SK-N-SH treated with all-trans-retinoic acid at 6 μM for 48 hours (cell line): ENCODE measurements around the gene AKT2.

Experiments
- ARNTL ChIP-seq: fragments of 450-650 bp; formaldehyde crosslinking; IDR thresholded peaks from 2 replicates; pipeline ENCODE4 v1.5.0; 2020; ENCODE audit warnings: low read depth, mild to moderate bottlenecking, moderate library complexity, borderline replicate concordance
- CSDC2 ChIP-seq: fragments of 250-450 bp; sonication (Bioruptor Pico); IDR thresholded peaks from 2 replicates; pipeline ENCODE4 v1.5.0; 2020; ENCODE audit warnings: mild to moderate bottlenecking, moderate library complexity
- GLIS3 ChIP-seq: fragments of 250-450 bp; sonication (Bioruptor Pico); IDR thresholded peaks from 2 replicates; pipeline ENCODE4 v1.5.0; 2020; ENCODE audit warnings: mild to moderate bottlenecking, moderate library complexity
- ISL1 ChIP-seq: fragments of 250-450 bp; sonication (Bioruptor Pico); IDR thresholded peaks from 2 replicates; pipeline ENCODE4 v2.1.2; 2022; ENCODE audit warnings: mild to moderate bottlenecking, moderate library complexity
- OSR1 ChIP-seq: fragments of 250-450 bp; sonication (Bioruptor Pico); IDR thresholded peaks from 2 replicates; pipeline ENCODE4 v1.8.0; 2022; ENCODE audit warnings: moderate library complexity, mild to moderate bottlenecking, inconsistent platforms
- PPARA ChIP-seq: fragments of 250-450 bp; sonication (Bioruptor Pico); IDR thresholded peaks from 2 replicates; pipeline ENCODE4 v1.5.0; 2020; ENCODE audit warnings: mild to moderate bottlenecking, borderline replicate concordance
- RARB ChIP-seq: fragments of 250-450 bp; sonication (Bioruptor Pico); IDR thresholded peaks from 2 replicates; pipeline ENCODE4 v1.8.0; 2021; ENCODE audit warnings: mild to moderate bottlenecking, moderate library complexity
- ZFP3 ChIP-seq: fragments of 250-450 bp; sonication (Bioruptor Pico); IDR thresholded peaks from 2 replicates; pipeline ENCODE4 v1.5.0; 2020; ENCODE audit warnings: mild to moderate bottlenecking, moderate library complexity
- ZNF565 ChIP-seq: fragments of 450-650 bp; formaldehyde crosslinking; conservative IDR thresholded peaks from 2 replicates; pipeline ENCODE4 v1.5.0; 2020; ENCODE audit warnings: low read depth, mild to moderate bottlenecking, moderate library complexity
- ZNF70 ChIP-seq: fragments of 450-650 bp; formaldehyde crosslinking; IDR thresholded peaks from 2 replicates; pipeline ENCODE4 v1.5.0; 2020; ENCODE audit warnings: mild to moderate bottlenecking, moderate library complexity
- TF ChIP-seq, protein P1 (sequence below): fragments of 250-450 bp; sonication (Bioruptor Pico); IDR thresholded peaks from 2 replicates; pipeline ENCODE4 v1.8.0; 2021; ENCODE audit warnings: low read depth, mild to moderate bottlenecking, moderate library complexity, borderline replicate concordance
- TF ChIP-seq, protein P2 (sequence below): fragments of 250-450 bp; sonication (Bioruptor Pico); IDR thresholded peaks from 2 replicates; pipeline ENCODE4 v1.8.0; 2020; ENCODE audit warnings: mild to moderate bottlenecking, moderate library complexity, borderline replicate concordance
- TF ChIP-seq, protein P3 (sequence below): fragments of 250-450 bp; sonication (Bioruptor Pico); IDR thresholded peaks from 2 replicates; pipeline ENCODE4 v1.5.1; 2021; ENCODE audit warnings: mild to moderate bottlenecking, moderate library complexity
- TF ChIP-seq, protein P4 (sequence below): fragments of 250-450 bp; sonication (Bioruptor Pico); IDR thresholded peaks from 2 replicates; pipeline ENCODE4 v1.5.0; 2020; ENCODE audit warnings: mild to moderate bottlenecking, moderate library complexity

DNA sequence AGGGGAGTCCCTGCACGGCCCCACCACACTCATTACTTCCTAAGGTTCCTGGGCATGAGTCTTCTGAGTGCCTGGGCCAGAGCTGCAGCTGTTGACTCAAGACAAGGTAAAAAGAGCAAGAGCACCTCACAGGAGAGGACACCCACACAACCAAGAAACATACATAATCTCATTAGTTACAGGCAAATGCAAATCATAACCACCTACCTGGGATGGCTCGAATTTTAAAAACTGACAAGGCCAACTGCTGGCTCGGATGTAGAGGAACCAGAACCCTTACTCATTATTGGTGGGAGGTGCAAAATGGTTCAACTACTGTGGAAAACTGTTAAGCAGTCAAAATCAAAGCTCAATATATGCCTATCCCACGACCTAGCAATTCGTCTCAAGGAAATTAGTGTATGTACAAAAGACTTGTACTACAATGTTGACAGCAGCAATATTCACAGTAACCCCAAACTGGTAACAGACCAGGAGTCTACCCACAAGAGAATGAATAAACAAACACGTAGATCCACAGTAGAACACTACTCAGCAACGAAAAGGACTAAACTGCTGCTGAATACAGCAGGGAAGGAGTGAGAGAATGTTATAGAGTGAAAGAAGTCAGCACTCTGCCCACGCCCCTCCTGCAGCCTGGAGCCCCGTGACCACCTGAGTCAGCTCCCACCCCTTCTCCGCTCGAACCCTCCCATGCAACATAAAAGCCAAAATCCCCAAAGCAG lies 15.8 kb downstream of the AKT2 start:
- TF ChIP-seq ZNF565 (CRISPR knock-in tag) = no peak
- TF ChIP-seq, protein P1, sequence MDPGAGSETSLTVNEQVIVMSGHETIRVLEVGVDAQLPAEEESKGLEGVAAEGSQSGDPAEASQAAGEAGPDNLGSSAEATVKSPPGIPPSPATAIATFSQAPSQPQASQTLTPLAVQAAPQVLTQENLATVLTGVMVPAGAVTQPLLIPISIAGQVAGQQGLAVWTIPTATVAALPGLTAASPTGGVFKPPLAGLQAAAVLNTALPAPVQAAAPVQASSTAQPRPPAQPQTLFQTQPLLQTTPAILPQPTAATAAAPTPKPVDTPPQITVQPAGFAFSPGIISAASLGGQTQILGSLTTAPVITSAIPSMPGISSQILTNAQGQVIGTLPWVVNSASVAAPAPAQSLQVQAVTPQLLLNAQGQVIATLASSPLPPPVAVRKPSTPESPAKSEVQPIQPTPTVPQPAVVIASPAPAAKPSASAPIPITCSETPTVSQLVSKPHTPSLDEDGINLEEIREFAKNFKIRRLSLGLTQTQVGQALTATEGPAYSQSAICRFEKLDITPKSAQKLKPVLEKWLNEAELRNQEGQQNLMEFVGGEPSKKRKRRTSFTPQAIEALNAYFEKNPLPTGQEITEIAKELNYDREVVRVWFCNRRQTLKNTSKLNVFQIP = no peak
- TF ChIP-seq ZNF70 (CRISPR knock-in tag) = no peak
- no peak for TF ChIP-seq ZFP3 (CRISPR knock-in tag)
- no peak for TF ChIP-seq GLIS3
- TF ChIP-seq, protein P2, sequence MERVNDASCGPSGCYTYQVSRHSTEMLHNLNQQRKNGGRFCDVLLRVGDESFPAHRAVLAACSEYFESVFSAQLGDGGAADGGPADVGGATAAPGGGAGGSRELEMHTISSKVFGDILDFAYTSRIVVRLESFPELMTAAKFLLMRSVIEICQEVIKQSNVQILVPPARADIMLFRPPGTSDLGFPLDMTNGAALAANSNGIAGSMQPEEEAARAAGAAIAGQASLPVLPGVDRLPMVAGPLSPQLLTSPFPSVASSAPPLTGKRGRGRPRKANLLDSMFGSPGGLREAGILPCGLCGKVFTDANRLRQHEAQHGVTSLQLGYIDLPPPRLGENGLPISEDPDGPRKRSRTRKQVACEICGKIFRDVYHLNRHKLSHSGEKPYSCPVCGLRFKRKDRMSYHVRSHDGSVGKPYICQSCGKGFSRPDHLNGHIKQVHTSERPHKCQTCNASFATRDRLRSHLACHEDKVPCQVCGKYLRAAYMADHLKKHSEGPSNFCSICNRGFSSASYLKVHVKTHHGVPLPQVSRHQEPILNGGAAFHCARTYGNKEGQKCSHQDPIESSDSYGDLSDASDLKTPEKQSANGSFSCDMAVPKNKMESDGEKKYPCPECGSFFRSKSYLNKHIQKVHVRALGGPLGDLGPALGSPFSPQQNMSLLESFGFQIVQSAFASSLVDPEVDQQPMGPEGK (CRISPR knock-in tag) = no peak
- no peak for TF ChIP-seq ARNTL (CRISPR knock-in tag)
- no peak for TF ChIP-seq ISL1 (CRISPR knock-in tag)
- TF ChIP-seq CSDC2 (CRISPR knock-in tag) = no peak
- TF ChIP-seq, protein P3, sequence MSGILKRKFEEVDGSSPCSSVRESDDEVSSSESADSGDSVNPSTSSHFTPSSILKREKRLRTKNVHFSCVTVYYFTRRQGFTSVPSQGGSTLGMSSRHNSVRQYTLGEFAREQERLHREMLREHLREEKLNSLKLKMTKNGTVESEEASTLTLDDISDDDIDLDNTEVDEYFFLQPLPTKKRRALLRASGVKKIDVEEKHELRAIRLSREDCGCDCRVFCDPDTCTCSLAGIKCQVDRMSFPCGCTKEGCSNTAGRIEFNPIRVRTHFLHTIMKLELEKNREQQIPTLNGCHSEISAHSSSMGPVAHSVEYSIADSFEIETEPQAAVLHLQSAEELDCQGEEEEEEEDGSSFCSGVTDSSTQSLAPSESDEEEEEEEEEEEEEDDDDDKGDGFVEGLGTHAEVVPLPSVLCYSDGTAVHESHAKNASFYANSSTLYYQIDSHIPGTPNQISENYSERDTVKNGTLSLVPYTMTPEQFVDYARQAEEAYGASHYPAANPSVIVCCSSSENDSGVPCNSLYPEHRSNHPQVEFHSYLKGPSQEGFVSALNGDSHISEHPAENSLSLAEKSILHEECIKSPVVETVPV = no peak
- TF ChIP-seq RARB (CRISPR knock-in tag) = no peak
- TF ChIP-seq OSR1 (CRISPR knock-in tag) = no peak
- no peak for TF ChIP-seq PPARA (CRISPR knock-in tag)
- TF ChIP-seq, protein P4, sequence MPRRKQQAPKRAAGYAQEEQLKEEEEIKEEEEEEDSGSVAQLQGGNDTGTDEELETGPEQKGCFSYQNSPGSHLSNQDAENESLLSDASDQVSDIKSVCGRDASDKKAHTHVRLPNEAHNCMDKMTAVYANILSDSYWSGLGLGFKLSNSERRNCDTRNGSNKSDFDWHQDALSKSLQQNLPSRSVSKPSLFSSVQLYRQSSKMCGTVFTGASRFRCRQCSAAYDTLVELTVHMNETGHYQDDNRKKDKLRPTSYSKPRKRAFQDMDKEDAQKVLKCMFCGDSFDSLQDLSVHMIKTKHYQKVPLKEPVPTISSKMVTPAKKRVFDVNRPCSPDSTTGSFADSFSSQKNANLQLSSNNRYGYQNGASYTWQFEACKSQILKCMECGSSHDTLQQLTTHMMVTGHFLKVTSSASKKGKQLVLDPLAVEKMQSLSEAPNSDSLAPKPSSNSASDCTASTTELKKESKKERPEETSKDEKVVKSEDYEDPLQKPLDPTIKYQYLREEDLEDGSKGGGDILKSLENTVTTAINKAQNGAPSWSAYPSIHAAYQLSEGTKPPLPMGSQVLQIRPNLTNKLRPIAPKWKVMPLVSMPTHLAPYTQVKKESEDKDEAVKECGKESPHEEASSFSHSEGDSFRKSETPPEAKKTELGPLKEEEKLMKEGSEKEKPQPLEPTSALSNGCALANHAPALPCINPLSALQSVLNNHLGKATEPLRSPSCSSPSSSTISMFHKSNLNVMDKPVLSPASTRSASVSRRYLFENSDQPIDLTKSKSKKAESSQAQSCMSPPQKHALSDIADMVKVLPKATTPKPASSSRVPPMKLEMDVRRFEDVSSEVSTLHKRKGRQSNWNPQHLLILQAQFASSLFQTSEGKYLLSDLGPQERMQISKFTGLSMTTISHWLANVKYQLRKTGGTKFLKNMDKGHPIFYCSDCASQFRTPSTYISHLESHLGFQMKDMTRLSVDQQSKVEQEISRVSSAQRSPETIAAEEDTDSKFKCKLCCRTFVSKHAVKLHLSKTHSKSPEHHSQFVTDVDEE (CRISPR knock-in tag) = no peak
